Measurements from ENCODE around the gene RNASE2.
"Not testable (repeated sequence)": the region's sequence is repeated elsewhere in the genome, so short reads cannot be mapped to it uniquely, and the experiment has no call there.

The RNASE2 gene

GRCh38 chr14:20954736-20955537, at the start of gene RNASE2:
Gene RNASE2 (plus strand): TSS chr14:20955487. CDS start chr14:20955772, 285 bp downstream.
- H3K36me3 ChIP-seq; intact Hi-C loops (cut with DNase I; ENCODE audit: low total_unique reads); H3K27ac ChIP-seq; H3K9me3 ChIP-seq; H3K27me3 ChIP-seq; H3K4me3 ChIP-seq; H3K4me1 ChIP-seq: not testable (repeated sequence)
- DNase-seq: peak in 1 of 2 donors; percentile 29

- H3K27me3 ChIP-seq: no peaks in the 10 kb centered on the region
These were observed 49.6 kb upstream of the RNASE2 start for GRCh38 chr14:20905676-20906075.

GRCh38 chr14:20907214-20907613, 48.1 kb upstream of the RNASE2 start:
- intact Hi-C loops (cut with DNase I; ENCODE audit: low total_unique reads): no loop called here
- Histone ChIP-seq H3K36me3 (no peaks in the 10 kb centered on the region), H3K4me3 (no peak overlapping the region), H3K4me1 (no peaks in the 10 kb centered on the region), H3K27ac (no peak overlapping the region), H3K27me3 (no peaks in the 10 kb centered on the region), H3K9me3 (no peaks in the 10 kb centered on the region)
- no peak for DNase-seq
- TF ChIP-seq CTCF (IDR thresholded peaks at IDR 0.05): no peak

More at GRCh38 chr14:20905676-20906075, 49.6 kb upstream of the RNASE2 start:
- no peak for TF ChIP-seq CTCF (IDR thresholded peaks at IDR 0.05)
- Histone ChIP-seq H3K4me1 (no peaks in the 10 kb centered on the region), H3K27ac (no peak overlapping the region), H3K4me3 (no peak overlapping the region), H3K9me3 (no peaks in the 10 kb centered on the region), H3K36me3 (no peaks in the 10 kb centered on the region)
- no peak for DNase-seq
- intact Hi-C loops (cut with DNase I; ENCODE audit: low total_unique reads): no loop called here

- H3K4me3 ChIP-seq; DNase-seq; H3K27ac ChIP-seq; H3K4me1 ChIP-seq; H3K9me3 ChIP-seq; intact Hi-C loops (cut with DNase I; ENCODE audit: low total_unique reads); H3K36me3 ChIP-seq; H3K27me3 ChIP-seq: not testable (repeated sequence)
These were observed 44.5 kb upstream of the RNASE2 start for GRCh38 chr14:20910822-20911221.

- peak in 1 of 2 donors; percentile 38 for DNase-seq
- intact Hi-C loops (cut with DNase I; ENCODE audit: low total_unique reads); H3K27me3 ChIP-seq; H3K36me3 ChIP-seq; H3K4me1 ChIP-seq; H3K9me3 ChIP-seq; H3K4me3 ChIP-seq; H3K27ac ChIP-seq: not testable (repeated sequence)
These were observed 36.1 kb upstream of the RNASE2 start for GRCh38 chr14:20919038-20919756.

- DNase-seq; intact Hi-C loops (cut with DNase I; ENCODE audit: low total_unique reads); H3K27ac ChIP-seq; H3K9me3 ChIP-seq; H3K4me1 ChIP-seq; H3K27me3 ChIP-seq; H3K4me3 ChIP-seq; H3K36me3 ChIP-seq: not testable (repeated sequence)
These were observed 31.5 kb upstream of the RNASE2 start for GRCh38 chr14:20923766-20924297.

- TF ChIP-seq CTCF (IDR thresholded peaks at IDR 0.05): peak in 1 of 2 experiments; percentile 12
- Histone ChIP-seq H3K27me3 (peaks cover 0 to 6% of the 10 kb centered on the region in 2 donors), H3K4me1 (no peaks in the 10 kb centered on the region), H3K27ac (no peak overlapping the region), H3K36me3 (no peaks in the 10 kb centered on the region), H3K9me3 (no peaks in the 10 kb centered on the region), H3K4me3 (no peak overlapping the region)
- no peak for DNase-seq
- intact Hi-C loops (cut with DNase I; ENCODE audit: low total_unique reads): no loop called here
These were observed 21.0 kb upstream of the RNASE2 start for GRCh38 chr14:20934148-20934762.

Data from tibial artery (tissue), 4 donors.